Camera-type eye (tissue), 1 donor: ENCODE results near the gene LAMA2. TPM values are rescaled to one million over a fixed set of nuclear protein-coding genes. Genes with fewer than 3 reads are reported as not detected.

Experiments
- total RNA-seq: library from RNA; depleted of rRNA; stranded (reverse); fragments of >200 nt; gene quantifications from one replicate; pipeline ENCODE4 v1.2.3, GENCODE V29; 2014

Gene LAMA2, protein sequence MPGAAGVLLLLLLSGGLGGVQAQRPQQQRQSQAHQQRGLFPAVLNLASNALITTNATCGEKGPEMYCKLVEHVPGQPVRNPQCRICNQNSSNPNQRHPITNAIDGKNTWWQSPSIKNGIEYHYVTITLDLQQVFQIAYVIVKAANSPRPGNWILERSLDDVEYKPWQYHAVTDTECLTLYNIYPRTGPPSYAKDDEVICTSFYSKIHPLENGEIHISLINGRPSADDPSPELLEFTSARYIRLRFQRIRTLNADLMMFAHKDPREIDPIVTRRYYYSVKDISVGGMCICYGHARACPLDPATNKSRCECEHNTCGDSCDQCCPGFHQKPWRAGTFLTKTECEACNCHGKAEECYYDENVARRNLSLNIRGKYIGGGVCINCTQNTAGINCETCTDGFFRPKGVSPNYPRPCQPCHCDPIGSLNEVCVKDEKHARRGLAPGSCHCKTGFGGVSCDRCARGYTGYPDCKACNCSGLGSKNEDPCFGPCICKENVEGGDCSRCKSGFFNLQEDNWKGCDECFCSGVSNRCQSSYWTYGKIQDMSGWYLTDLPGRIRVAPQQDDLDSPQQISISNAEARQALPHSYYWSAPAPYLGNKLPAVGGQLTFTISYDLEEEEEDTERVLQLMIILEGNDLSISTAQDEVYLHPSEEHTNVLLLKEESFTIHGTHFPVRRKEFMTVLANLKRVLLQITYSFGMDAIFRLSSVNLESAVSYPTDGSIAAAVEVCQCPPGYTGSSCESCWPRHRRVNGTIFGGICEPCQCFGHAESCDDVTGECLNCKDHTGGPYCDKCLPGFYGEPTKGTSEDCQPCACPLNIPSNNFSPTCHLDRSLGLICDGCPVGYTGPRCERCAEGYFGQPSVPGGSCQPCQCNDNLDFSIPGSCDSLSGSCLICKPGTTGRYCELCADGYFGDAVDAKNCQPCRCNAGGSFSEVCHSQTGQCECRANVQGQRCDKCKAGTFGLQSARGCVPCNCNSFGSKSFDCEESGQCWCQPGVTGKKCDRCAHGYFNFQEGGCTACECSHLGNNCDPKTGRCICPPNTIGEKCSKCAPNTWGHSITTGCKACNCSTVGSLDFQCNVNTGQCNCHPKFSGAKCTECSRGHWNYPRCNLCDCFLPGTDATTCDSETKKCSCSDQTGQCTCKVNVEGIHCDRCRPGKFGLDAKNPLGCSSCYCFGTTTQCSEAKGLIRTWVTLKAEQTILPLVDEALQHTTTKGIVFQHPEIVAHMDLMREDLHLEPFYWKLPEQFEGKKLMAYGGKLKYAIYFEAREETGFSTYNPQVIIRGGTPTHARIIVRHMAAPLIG (N-terminal part only)
- 72.8 TPM for total RNA-seq

DNA sequence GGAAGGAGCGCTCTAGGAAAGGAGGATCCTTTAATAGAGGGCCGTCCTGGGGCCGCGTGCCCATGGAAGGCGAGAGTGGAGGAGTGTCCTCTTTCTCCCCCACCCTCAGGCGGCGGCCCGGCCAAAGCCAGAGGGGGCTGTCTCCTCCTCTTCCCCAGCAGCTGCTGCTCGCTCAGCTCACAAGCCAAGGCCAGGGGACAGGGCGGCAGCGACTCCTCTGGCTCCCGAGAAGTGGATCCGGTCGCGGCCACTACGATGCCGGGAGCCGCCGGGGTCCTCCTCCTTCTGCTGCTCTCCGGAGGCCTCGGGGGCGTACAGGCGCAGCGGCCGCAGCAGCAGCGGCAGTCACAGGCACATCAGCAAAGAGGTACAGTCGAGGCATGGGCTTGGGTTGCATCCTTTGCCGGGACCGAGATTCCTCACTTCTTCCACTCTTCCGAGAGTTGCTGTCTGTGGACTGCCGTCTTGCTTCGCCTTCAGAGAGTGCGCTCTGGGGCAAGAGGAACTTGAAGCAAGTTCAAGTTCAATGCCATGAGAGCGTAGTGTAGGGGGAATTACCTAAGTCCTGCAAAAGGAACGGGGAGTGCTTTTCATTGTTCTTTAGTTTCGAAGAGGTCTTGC lies at the start of gene LAMA2:
LAMA2 (plus strand) TSS at position 148 of the 621 bp plus-strand sequence; CDS start at position 256, 108 bp downstream.

